Mesendoderm (in vitro differentiated cells): ENCODE data around the gene P3H4.

ENCODE experiments used
- DNase-seq: peaks from one replicate; pipeline ENCODE4 v3.0.0; 2013
- H2AK5ac ChIP-seq: 2 replicates; pipeline ENCODE4 v1.6.1; 2013; ENCODE audit warnings: low read length, inconsistent platforms
- H2BK120ac ChIP-seq: 2 replicates; pipeline ENCODE4 v1.6.1; 2013; ENCODE audit warnings: low read depth, mild to moderate bottlenecking, low read length, moderate library complexity, mixed read lengths
- H2BK15ac ChIP-seq: replicated peaks from 2 replicates; pipeline ENCODE4 v1.6.1; 2013; ENCODE audit warnings: low read depth, mild to moderate bottlenecking, moderate library complexity
- H2BK5ac ChIP-seq: 2 replicates; pipeline ENCODE4 v1.6.1; 2013; ENCODE audit warnings: low read length, inconsistent platforms
- H3K18ac ChIP-seq: 2 replicates; pipeline ENCODE4 v1.6.1; 2013; ENCODE audit warnings: mild to moderate bottlenecking, low read length, mixed read lengths
- H3K23ac ChIP-seq: one replicate; pipeline ENCODE4 v1.6.1; 2013; ENCODE audit warnings: low read length
- H3K27ac ChIP-seq: 2 replicates; pipeline ENCODE4 v1.5.1; 2013; ENCODE audit warnings: low read depth, mild to moderate bottlenecking, inconsistent platforms, low read length, moderate library complexity
- H3K27me3 ChIP-seq: 2 replicates; pipeline ENCODE4 v1.6.1; 2013; ENCODE audit warnings: low read length, control low read depth, mild to moderate bottlenecking, inconsistent platforms; ENCODE audit not compliant: insufficient read depth, poor library complexity
- H3K36me3 ChIP-seq: 2 replicates; pipeline ENCODE4 v1.6.1; 2013; ENCODE audit warnings: low read length, inconsistent platforms; ENCODE audit not compliant: control insufficient read depth, insufficient read depth
- H3K4ac ChIP-seq: one replicate; pipeline ENCODE4 v1.6.1; 2013; ENCODE audit warnings: low read depth, mild to moderate bottlenecking, low read length, moderate library complexity
- H3K4me1 ChIP-seq: 2 replicates; pipeline ENCODE4 v1.6.1; 2013; ENCODE audit warnings: low read depth, low read length, inconsistent platforms; ENCODE audit not compliant: control insufficient read depth
- H3K4me2 ChIP-seq: 2 replicates; pipeline ENCODE4 v1.6.1; 2013; ENCODE audit warnings: low read length
- H3K4me3 ChIP-seq: 2 replicates; pipeline ENCODE4 v1.5.1; 2013; ENCODE audit warnings: mild to moderate bottlenecking, low read length
- H3K56ac ChIP-seq: one replicate; pipeline ENCODE4 v1.6.1; 2013; ENCODE audit warnings: low read length
- H3K79me1 ChIP-seq: 2 replicates; pipeline ENCODE4 v1.6.1; 2013; ENCODE audit warnings: low read length, inconsistent platforms
- H3K79me2 ChIP-seq: 2 replicates; pipeline ENCODE4 v1.6.1; 2013; ENCODE audit warnings: mild to moderate bottlenecking, low read length; ENCODE audit not compliant: control insufficient read depth, insufficient read depth
- H3K9ac ChIP-seq: 2 replicates; pipeline ENCODE4 v1.6.1; 2013; ENCODE audit warnings: low read length, inconsistent platforms
- H4K5ac ChIP-seq: one replicate; pipeline ENCODE4 v1.6.1; 2013; ENCODE audit warnings: low read length
- H4K8ac ChIP-seq: one replicate; pipeline ENCODE4 v1.6.1; 2013; ENCODE audit warnings: low read depth, mild to moderate bottlenecking, control low read depth, low read length, moderate library complexity
- WGBS: extraction: QIAGEN DNeasy Blood & Tissue Kit; methylation state at CpG from one replicate; pipeline ENCODE4 v1.1.7; 2013; ENCODE audit warnings: low lambda C conversion rate, missing lambda C conversion rate; ENCODE audit not compliant: insufficient coverage; ENCODE audit errors: extremely low coverage; 5-methylcytosine and 5-hydroxymethylcytosine counted together

P3H4 gene

DNA sequence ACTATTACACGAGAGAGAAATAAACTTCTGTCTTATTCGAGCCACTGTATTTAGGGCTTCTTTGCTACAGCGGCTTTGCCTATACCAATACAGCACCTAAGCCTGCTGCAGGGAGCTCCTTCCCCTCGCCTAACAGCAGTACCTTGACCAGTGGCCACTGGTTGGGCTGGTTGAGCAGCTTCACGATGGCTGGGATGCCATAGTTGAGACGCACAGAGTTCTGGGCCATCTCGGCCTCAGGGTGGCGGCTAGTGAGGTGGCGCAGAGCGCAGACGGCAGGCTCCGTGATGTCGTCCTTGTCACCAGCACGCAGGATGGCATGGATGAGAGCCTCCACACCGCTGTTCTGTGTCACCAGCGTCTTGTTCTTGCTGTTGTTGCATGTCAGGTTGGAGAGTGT lies 48.9 kb downstream of the P3H4 start:
- no peak overlapping the region for H3K4me3 ChIP-seq
- no peaks in the 10 kb centered on the region for H3K4me1 ChIP-seq
- no peak overlapping the region for H3K4ac ChIP-seq

GRCh38 chr17:41762391-41762790 lies 49.4 kb downstream of the P3H4 start:
- H3K4me1 ChIP-seq: no peaks in the 10 kb centered on the region
- WGBS: no CpG with 5 or more reads among the region's 6 CpGs
- peaks cover 21% of the 10 kb centered on the region for H3K36me3 ChIP-seq

More for the DNA sequence above, 48.9 kb downstream of the P3H4 start:
- Histone ChIP-seq H2AK5ac (no peak overlapping the region), H3K79me1 (no peaks in the 10 kb centered on the region), H2BK15ac (no peak overlapping the region), H3K18ac (no peak overlapping the region), H2BK5ac (no peak overlapping the region), H3K4me2 (no peak overlapping the region), H2BK120ac (no peak overlapping the region), H4K5ac (no peak overlapping the region), H3K79me2 (no peaks in the 10 kb centered on the region), H3K27ac (no peak overlapping the region), H3K23ac (no peak overlapping the region), H3K56ac (no peak overlapping the region), H4K8ac (no peak overlapping the region), H3K9ac (no peak overlapping the region), H3K36me3 (peaks cover 20% of the 10 kb centered on the region), H3K27me3 (no peaks in the 10 kb centered on the region)
- WGBS: no CpG with 5 or more reads among the region's 16 CpGs
- DNase-seq: no peak

GRCh38 chr17:41760878-41761277 lies 50.9 kb downstream of the P3H4 start:
- H4K5ac ChIP-seq: no peak overlapping the region

More at GRCh38 chr17:41762391-41762790, 49.4 kb downstream of the P3H4 start:
- Histone ChIP-seq H4K5ac (no peak overlapping the region), H3K9ac (no peak overlapping the region), H3K79me2 (no peaks in the 10 kb centered on the region), H3K27me3 (no peaks in the 10 kb centered on the region), H3K4me2 (no peak overlapping the region), H2BK120ac (no peak overlapping the region), H3K27ac (no peak overlapping the region), H3K23ac (no peak overlapping the region), H3K4me3 (no peak overlapping the region), H4K8ac (no peak overlapping the region), H3K56ac (no peak overlapping the region), H3K4ac (no peak overlapping the region), H2AK5ac (no peak overlapping the region), H3K18ac (no peak overlapping the region), H3K79me1 (no peaks in the 10 kb centered on the region), H2BK15ac (no peak overlapping the region), H2BK5ac (no peak overlapping the region)
- no peak for DNase-seq

DNA sequence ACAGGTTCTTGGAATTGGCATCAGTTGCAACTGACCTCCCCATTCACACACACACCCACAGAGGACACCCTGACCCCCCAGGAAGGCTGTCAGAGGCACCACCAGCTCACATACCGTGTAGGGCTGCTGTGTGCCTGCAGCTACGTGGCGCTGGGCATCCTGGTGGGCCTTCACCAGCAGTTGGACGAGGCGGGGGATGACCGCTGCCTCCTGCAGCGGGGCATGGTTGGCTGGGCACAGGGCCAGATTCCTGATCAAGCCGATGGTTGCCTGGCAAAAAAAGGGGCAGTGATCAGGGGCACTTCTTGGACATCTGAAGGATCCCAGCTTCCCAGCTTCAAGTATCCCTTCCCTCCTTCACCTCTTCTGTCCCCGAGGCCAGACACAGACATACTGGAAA lies 53.1 kb downstream of the P3H4 start:
- Histone ChIP-seq H3K27ac (no peak overlapping the region), H2AK5ac (no peak overlapping the region), H2BK5ac (no peak overlapping the region), H3K18ac (no peak overlapping the region), H3K4me3 (no peak overlapping the region), H3K4ac (no peak overlapping the region), H3K56ac (no peak overlapping the region), H2BK120ac (no peak overlapping the region), H3K36me3 (peaks cover 13% of the 10 kb centered on the region), H3K79me2 (no peaks in the 10 kb centered on the region), H4K8ac (no peak overlapping the region), H3K4me1 (no peaks in the 10 kb centered on the region), H3K4me2 (no peak overlapping the region), H2BK15ac (no peak overlapping the region), H3K27me3 (no peaks in the 10 kb centered on the region), H3K79me1 (no peaks in the 10 kb centered on the region), H3K9ac (no peak overlapping the region), H3K23ac (no peak overlapping the region), H4K5ac (no peak overlapping the region)
- no CpG with 5 or more reads among the region's 9 CpGs for whole genome bisulfite sequencing
- DNase-seq: no peak

More at GRCh38 chr17:41760878-41761277, 50.9 kb downstream of the P3H4 start:
- no peak overlapping the region for H2BK5ac ChIP-seq
- H4K8ac ChIP-seq: no peak overlapping the region
- H2BK15ac ChIP-seq: no peak overlapping the region
- no peak overlapping the region for H2AK5ac ChIP-seq
- H3K79me1 ChIP-seq: no peaks in the 10 kb centered on the region
- H3K27me3 ChIP-seq: no peaks in the 10 kb centered on the region
- H3K4ac ChIP-seq: no peak overlapping the region
- H3K4me2 ChIP-seq: no peak overlapping the region
- no peak overlapping the region for H3K27ac ChIP-seq
- DNase-seq: no peak
- no peaks in the 10 kb centered on the region for H3K79me2 ChIP-seq
- H2BK120ac ChIP-seq: no peak overlapping the region
- H3K4me3 ChIP-seq: no peak overlapping the region
- H3K18ac ChIP-seq: no peak overlapping the region
- peaks cover 20% of the 10 kb centered on the region for H3K36me3 ChIP-seq
- no CpG with 5 or more reads among the region's 6 CpGs for WGBS
- H3K9ac ChIP-seq: no peak overlapping the region
- no peak overlapping the region for H3K23ac ChIP-seq
- no peak overlapping the region for H3K56ac ChIP-seq
- H3K4me1 ChIP-seq: no peaks in the 10 kb centered on the region

DNA sequence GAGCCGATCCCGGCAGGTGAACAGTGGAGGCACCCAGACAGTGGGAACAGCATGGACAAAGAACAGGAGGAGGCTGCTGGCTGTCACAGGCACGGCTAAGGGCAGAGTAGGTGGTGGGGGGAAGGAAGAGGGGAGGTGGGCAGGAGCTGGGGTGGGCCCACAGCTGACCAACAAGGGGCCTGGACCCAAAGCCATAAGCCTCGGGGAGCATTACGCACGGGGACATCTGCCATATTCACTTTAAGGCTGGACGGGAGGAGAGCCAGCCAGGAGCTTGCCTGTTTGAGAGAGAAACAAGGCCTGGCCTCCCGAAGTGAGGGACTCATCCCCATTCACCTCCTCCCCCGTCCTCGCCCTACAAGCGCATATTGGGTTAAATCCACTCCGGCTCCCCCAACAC lies 57.7 kb downstream of the P3H4 start:
- Histone ChIP-seq H3K23ac (no peak overlapping the region), H3K4me2 (no peak overlapping the region), H3K4ac (no peak overlapping the region), H3K36me3 (peaks cover 6% of the 10 kb centered on the region), H2BK120ac (no peak overlapping the region), H3K4me3 (no peak overlapping the region), H2BK15ac (no peak overlapping the region), H3K18ac (no peak overlapping the region), H3K9ac (no peak overlapping the region), H2BK5ac (no peak overlapping the region), H4K5ac (no peak overlapping the region), H3K79me2 (no peaks in the 10 kb centered on the region), H3K79me1 (no peaks in the 10 kb centered on the region), H4K8ac (no peak overlapping the region), H2AK5ac (no peak overlapping the region), H3K27ac (no peak overlapping the region), H3K56ac (no peak overlapping the region), H3K27me3 (no peaks in the 10 kb centered on the region), H3K4me1 (no peaks in the 10 kb centered on the region)
- DNase-seq: no peak
- WGBS: no CpG with 5 or more reads among the region's 12 CpGs
